ENCODE results near the gene TCF7. TPM values are rescaled to one million over a fixed set of nuclear protein-coding genes. Genes with fewer than 3 reads are reported as not detected.

TCF7 gene
- total RNA-seq, 1 donor from 2014 or later: 7.5 TPM

- no peak for TF ChIP-seq CTCF (IDR thresholded peaks at IDR 0.05; ENCODE audit: unreplicated experiment)
- Mint-ChIP-seq H3K9me3 (no peaks in the 10 kb centered on the region), H3K4me1 (peaks cover 2% of the 10 kb centered on the region), H3K27me3 (ENCODE audit: low read depth) (no peaks in the 10 kb centered on the region), H3K4me3 (no peak overlapping the region), H3K27ac (no peak overlapping the region), H3K36me3 (peaks cover 40% of the 10 kb centered on the region)
- DNase-seq (ENCODE audit: low spot score in 2 of 2, unreplicated experiment in 2 of 2): no peak
These were observed 38.8 kb downstream of the TCF7 start for GRCh38 chr5:134153241-134153640.

GRCh38 chr5:134153657-134154056 lies 39.2 kb downstream of the TCF7 start:
- H3K9me3 Mint-ChIP-seq: no peaks in the 10 kb centered on the region
- TF ChIP-seq CTCF (IDR thresholded peaks at IDR 0.05; ENCODE audit: unreplicated experiment): no peak
- H3K4me1 Mint-ChIP-seq: peaks cover 2% of the 10 kb centered on the region
- H3K27ac Mint-ChIP-seq: no peak overlapping the region
- DNase-seq (ENCODE audit: low spot score in 2 of 2, unreplicated experiment in 2 of 2): no peak
- no peaks in the 10 kb centered on the region for H3K27me3 Mint-ChIP-seq (ENCODE audit: low read depth)
- H3K36me3 Mint-ChIP-seq: peaks cover 44% of the 10 kb centered on the region
- no peak overlapping the region for H3K4me3 Mint-ChIP-seq

GRCh38 chr5:134161513-134162395 lies 47.3 kb downstream of the TCF7 start:
- H3K4me3 Mint-ChIP-seq: no peak overlapping the region
- no peaks in the 10 kb centered on the region for H3K27me3 Mint-ChIP-seq (ENCODE audit: low read depth)
- no peak overlapping the region for H3K27ac Mint-ChIP-seq
- H3K36me3 Mint-ChIP-seq: peaks cover 64% of the 10 kb centered on the region
- peaks cover 17% of the 10 kb centered on the region for H3K9me3 Mint-ChIP-seq
- TF ChIP-seq CTCF (IDR thresholded peaks at IDR 0.05; ENCODE audit: unreplicated experiment): no peak
- H3K4me1 Mint-ChIP-seq: no peaks in the 10 kb centered on the region
- no peak for DNase-seq (ENCODE audit: low spot score in 2 of 2, unreplicated experiment in 2 of 2)

DNA sequence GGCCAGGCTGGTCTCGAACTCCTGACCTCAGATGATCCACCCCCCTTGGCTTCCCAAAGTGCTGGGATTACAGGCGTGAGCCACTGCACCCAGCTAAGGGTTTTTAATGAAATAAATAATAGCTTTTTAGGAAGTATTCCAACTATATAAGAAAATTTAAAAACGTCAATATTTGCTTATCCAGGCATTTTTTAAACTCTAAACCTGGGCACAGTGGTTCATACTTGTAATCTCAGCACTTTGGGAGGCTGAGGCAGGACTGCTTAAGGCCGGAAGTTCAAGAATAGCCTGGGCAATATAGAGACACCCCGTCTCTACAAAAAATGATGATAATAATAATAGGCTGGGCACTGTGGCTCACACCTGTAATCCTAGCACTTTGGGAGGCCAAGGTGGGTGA lies 48.1 kb downstream of the TCF7 start:
- peaks cover 17% of the 10 kb centered on the region for H3K9me3 Mint-ChIP-seq
- no peaks in the 10 kb centered on the region for H3K27me3 Mint-ChIP-seq (ENCODE audit: low read depth)
- no peak overlapping the region for H3K27ac Mint-ChIP-seq
- peaks cover 65% of the 10 kb centered on the region for H3K36me3 Mint-ChIP-seq
- DNase-seq (ENCODE audit: low spot score in 2 of 2, unreplicated experiment in 2 of 2): no peak
- TF ChIP-seq CTCF (IDR thresholded peaks at IDR 0.05; ENCODE audit: unreplicated experiment): no peak
- no peak overlapping the region for H3K4me3 Mint-ChIP-seq
- H3K4me1 Mint-ChIP-seq: no peaks in the 10 kb centered on the region

DNA sequence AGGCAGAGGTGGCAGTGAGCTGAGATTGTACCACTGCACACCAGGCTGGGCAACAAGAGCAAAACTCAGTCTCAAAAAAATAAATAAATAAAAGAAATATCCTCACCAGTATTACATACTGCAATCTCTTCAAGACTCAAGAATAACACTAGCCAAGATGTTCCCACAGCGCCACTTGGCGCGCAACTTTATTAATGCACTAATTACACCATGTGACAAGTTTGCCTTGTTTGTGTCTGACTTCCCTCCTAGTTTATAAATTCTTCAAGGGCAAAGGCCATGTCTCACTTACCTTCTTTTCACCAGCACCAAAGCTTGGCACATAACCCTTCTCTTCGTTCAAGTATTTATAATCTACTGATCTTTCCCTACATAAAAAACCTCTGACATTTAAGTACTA lies 57.5 kb downstream of the TCF7 start:
- H3K27me3 Mint-ChIP-seq (ENCODE audit: low read depth): no peaks in the 10 kb centered on the region
- no peaks in the 10 kb centered on the region for H3K9me3 Mint-ChIP-seq
- peaks cover 20% of the 10 kb centered on the region for H3K4me1 Mint-ChIP-seq
- TF ChIP-seq CTCF (IDR thresholded peaks at IDR 0.05; ENCODE audit: unreplicated experiment): no peak
- DNase-seq (ENCODE audit: low spot score in 2 of 2, unreplicated experiment in 2 of 2): no peak
- H3K27ac Mint-ChIP-seq: no peak overlapping the region
- no peak overlapping the region for H3K4me3 Mint-ChIP-seq
- H3K36me3 Mint-ChIP-seq: peaks cover 29% of the 10 kb centered on the region
